T-helper 17 cell (primary cell): ENCODE measurements around the gene AQP1. TPM values are rescaled to one million over a fixed set of nuclear protein-coding genes. Genes with fewer than 3 reads are reported as not detected.

Source experiments
- ATAC-seq: fragments of 150-1000 bp; cut with Tn5 transposase; 2 replicates; pipeline ENCODE4 v1.10.0; 2021; ENCODE audit warnings: mild to moderate bottlenecking, moderate library complexity
- DNase-seq, 3 donors: peaks; one replicate each; pipeline versions ENCODE4 v3.0.0 to v3.0.0-alpha.2; 2020 to 2021
- H3K9me3 ChIP-seq: one replicate; pipeline ENCODE4 v1.7.0; 2013; ENCODE audit warnings: low read length, mild to moderate bottlenecking; ENCODE audit not compliant: control insufficient read depth, poor library complexity, severe bottlenecking
- H3K27ac Mint-ChIP-seq: one replicate; pipeline ENCODE4 v1.8.0; 2022; ENCODE audit warnings: mild to moderate bottlenecking, moderate library complexity, mixed read lengths
- H3K27me3 Mint-ChIP-seq: one replicate; pipeline ENCODE4 v1.8.0; 2022; ENCODE audit warnings: mixed read lengths
- H3K36me3 Mint-ChIP-seq: one replicate; pipeline ENCODE4 v1.8.0; 2022; ENCODE audit warnings: low read depth, mixed read lengths
- H3K4me1 Mint-ChIP-seq: one replicate; pipeline ENCODE4 v1.8.0; 2022; ENCODE audit warnings: mild to moderate bottlenecking, mixed read lengths
- H3K4me3 Mint-ChIP-seq: one replicate; pipeline ENCODE4 v1.8.0; 2022; ENCODE audit warnings: mild to moderate bottlenecking, moderate library complexity, mixed read lengths
- total RNA-seq, 4 donors: library from RNA in 2 of 4; stranded (reverse) in 2 of 4; gene quantifications; one replicate each; pipeline ENCODE4 v1.2.3 and lab custom pipeline; 2022 to 2026

The AQP1 gene
- total RNA-seq, 2 donors from 2014 or later, result 0.35 to 0.83 TPM

DNA sequence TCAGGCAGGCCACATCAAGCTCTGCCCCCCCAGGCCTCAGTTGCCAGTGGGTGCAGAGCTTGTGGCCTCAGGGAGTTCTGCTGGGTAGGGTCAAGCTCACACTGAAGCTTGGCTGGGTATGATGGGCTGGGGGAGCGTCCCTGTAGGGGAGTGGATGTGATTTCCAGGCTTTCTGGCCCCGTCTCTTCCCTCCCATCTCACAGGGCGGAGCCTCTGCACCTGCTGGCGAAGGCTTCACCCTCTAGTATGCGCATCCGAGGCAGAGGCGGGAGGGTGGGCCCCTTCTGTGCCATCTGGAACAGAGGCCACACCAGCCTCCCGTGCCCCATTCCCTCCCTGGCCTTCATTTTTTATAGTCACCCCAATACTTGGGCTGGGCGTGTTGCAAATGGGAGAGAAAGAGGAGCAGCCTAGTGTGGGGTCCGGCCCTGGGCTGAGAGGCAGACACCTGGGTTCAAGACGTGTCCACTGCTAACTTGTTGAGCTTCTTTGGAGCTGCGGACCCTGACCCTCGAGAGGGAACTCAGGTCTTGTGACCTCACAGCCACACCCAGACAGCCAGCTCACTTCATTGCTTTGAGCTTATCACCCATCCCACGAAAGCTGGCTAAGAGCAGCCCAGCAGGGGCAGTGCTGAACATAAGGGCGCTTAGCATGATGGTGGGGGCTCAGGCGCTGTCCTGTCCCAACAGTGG lies 2.3 kb downstream of the AQP1 start:
- H3K4me1 Mint-ChIP-seq, result peaks cover 6% of the 10 kb centered on the region
- ATAC-seq (no peak), DNase-seq (no peak)
- H3K4me3 Mint-ChIP-seq, result no peak overlapping the region
- H3K27me3 Mint-ChIP-seq, result peaks cover 21% of the 10 kb centered on the region
- H3K27ac Mint-ChIP-seq, result no peak overlapping the region
- peaks cover 3% of the 10 kb centered on the region for H3K36me3 Mint-ChIP-seq
- no peaks in the 10 kb centered on the region for H3K9me3 ChIP-seq

DNA sequence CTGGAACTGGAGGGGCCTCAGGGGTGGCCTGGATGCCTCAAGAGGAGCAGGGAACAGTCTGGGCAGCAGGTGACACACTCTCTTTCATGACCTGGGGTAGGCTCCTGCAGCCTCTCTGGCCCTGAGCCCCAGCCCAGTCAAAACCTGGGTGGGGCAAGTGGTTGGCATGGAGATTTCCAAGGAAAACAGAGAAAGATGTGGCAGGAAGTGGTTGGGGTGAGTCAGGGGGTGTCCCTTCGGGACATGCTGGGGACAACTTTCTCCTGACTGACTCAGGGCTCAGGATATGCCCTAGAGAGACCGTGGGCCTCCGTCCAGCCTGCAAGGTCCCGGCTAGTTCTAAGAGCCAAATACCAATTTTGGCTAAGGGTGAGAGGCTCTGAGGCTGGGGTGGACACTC lies 2.9 kb downstream of the AQP1 start:
- no peak overlapping the region for H3K27ac Mint-ChIP-seq
- peaks cover 6% of the 10 kb centered on the region for H3K4me1 Mint-ChIP-seq
- ATAC-seq, result no peak
- no peaks in the 10 kb centered on the region for H3K9me3 ChIP-seq
- no peak overlapping the region for H3K4me3 Mint-ChIP-seq
- DNase-seq, result no peak
- H3K36me3 Mint-ChIP-seq, result peaks cover 3% of the 10 kb centered on the region
- H3K27me3 Mint-ChIP-seq, result peaks cover 21% of the 10 kb centered on the region

DNA sequence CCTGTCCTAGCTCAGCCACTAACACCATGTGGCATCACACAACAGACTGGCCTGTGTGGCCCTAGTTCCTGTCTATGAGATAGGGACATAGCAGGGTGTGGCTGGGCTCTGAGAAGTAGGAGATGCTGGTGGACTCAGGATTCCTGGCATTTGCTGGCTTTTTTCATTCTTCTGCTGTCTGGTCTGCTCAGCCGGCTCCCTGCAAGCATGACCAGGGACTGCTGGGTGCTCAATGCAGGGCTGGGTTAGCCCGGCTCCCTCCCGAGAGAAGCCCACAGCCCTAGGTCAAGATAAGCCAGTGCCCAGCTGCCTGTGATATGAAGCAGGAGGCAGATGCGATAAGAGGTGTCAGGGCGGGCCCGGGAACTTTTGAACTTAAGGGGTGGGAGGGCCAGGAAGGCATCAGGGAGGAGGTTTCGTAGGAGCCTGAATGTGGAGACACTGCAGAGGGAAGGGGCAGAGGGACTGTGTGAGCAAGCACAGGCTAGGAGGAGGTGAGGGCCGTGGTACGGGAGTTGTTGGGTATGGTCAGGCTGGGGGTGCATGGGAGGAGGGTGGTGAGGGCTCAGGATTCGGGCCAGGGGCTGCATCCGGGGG lies 3.5 kb downstream of the AQP1 start:
- H3K4me3 Mint-ChIP-seq, result no peak overlapping the region
- H3K27me3 Mint-ChIP-seq, result peaks cover 21% of the 10 kb centered on the region
- no peak overlapping the region for H3K27ac Mint-ChIP-seq
- ATAC-seq (no peak), DNase-seq (no peak)
- H3K36me3 Mint-ChIP-seq, result peaks cover 3% of the 10 kb centered on the region
- peaks cover 6% of the 10 kb centered on the region for H3K4me1 Mint-ChIP-seq
- no peaks in the 10 kb centered on the region for H3K9me3 ChIP-seq

DNA sequence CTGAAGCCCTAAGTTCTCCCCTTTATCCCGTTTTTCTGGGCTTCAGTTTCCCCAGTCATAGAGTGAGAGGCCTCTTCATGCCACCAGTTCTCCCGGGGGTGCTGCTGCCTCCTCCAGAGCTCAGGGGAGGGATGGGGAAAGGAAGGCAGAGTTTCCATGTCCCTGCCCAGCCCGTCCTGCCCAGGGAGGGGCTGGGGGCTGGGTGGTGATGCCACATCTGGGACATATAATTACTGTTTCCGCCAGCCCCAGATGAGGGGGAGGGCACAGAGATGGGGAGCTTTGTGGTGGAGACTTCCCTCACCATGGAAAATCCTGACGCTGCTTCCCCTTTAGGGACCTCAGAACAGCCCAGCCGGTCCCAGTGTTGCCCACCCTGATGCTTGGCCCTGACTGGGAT lies 4.1 kb downstream of the AQP1 start:
- H3K27me3 Mint-ChIP-seq, result peaks cover 17% of the 10 kb centered on the region
- H3K36me3 Mint-ChIP-seq, result peaks cover under 1% of the 10 kb centered on the region
- DNase-seq (no peak), ATAC-seq (no peak)
- no peaks in the 10 kb centered on the region for H3K9me3 ChIP-seq
- no peak overlapping the region for H3K27ac Mint-ChIP-seq
- H3K4me3 Mint-ChIP-seq, result no peak overlapping the region
- peaks cover 3% of the 10 kb centered on the region for H3K4me1 Mint-ChIP-seq

DNA sequence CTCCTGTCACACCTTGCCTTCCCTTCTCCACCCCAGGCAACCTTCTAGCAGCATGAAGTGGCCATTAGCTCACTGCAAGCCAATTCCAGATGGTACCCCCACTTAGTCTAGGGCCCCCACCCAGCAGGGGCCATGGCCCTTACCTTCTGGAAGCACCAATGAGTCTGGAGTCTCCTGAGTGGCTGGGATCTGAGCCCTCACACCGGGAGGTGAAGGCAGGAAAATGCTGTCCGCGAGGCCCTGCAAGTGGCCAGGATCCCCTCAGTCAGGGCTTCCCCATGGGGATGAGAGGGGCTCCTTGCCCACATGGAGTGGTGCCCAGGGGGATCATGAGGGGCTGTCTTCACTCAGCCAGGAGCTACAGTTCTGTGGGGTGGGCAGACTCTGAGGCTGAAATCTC lies 4.6 kb downstream of the AQP1 start:
- H3K9me3 ChIP-seq, result no peaks in the 10 kb centered on the region
- Mint-ChIP-seq H3K4me3 (no peak overlapping the region), H3K4me1 (peaks cover 3% of the 10 kb centered on the region), H3K36me3 (no peaks in the 10 kb centered on the region), H3K27ac (no peak overlapping the region), H3K27me3 (peaks cover 12% of the 10 kb centered on the region)
- DNase-seq, result no peak
- ATAC-seq, result no peak

DNA sequence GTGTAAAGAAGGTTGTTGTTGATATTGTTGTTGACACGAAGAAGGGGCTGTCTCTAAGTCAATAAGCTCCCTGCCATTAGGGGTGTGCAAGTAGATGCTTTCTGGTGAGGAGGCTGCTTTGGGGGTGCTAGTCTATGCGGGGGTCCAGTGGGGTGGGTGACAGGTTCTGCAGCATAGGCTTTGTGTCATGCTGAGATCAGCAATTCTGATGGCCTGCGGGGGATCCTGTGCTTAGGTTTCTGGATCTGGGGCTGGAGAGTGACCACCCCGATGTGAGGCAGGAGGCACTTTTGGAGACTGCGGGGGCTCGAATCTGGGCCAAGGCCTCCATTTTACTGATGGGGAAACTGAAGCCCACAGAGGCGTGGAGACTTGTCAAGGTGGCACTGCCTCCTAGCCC lies 5.1 kb downstream of the AQP1 start:
- H3K36me3 Mint-ChIP-seq, result no peaks in the 10 kb centered on the region
- no peak overlapping the region for H3K27ac Mint-ChIP-seq
- no peak for ATAC-seq
- H3K4me3 Mint-ChIP-seq, result no peak overlapping the region
- no peaks in the 10 kb centered on the region for H3K9me3 ChIP-seq
- peaks cover 12% of the 10 kb centered on the region for H3K27me3 Mint-ChIP-seq
- H3K4me1 Mint-ChIP-seq, result peaks cover 3% of the 10 kb centered on the region
- no peak for DNase-seq

DNA sequence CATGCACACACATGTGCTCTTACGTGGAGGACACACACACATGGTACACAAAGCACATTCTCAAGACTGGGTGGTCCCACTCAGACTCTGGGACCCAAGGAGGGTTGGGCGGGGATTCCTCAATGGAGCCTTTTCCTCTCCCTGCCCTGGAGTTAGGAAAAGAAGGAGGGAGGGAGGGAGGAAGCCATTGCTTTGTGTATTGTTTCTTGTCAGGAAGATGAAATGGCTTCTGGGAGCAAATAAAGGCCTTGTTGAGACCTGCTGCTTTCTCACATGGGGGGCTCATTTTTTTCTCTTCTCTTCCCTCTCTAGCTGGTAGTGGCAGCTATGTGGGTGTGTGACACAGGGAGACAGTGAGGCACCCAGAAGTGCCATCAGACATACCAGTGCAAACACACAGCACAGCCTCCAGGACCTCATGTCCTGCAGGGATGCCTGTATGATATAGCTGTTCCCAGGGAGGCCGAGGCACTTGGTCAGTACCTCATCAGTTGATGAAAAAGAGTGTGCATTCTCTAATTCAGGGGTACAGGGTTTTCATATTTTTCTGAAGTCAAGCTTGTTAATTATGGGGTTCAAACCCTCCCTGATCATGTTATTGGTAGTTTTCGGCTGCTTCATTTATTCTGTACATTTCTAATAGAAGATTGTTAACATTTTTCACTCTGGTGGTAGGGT lies 5.7 kb downstream of the AQP1 start:
- DNase-seq, result no peak
- Mint-ChIP-seq H3K27me3 (peaks cover 12% of the 10 kb centered on the region), H3K4me1 (peaks cover 3% of the 10 kb centered on the region), H3K27ac (no peak overlapping the region), H3K36me3 (no peaks in the 10 kb centered on the region), H3K4me3 (no peak overlapping the region)
- H3K9me3 ChIP-seq, result no peaks in the 10 kb centered on the region
- no peak for ATAC-seq

DNA sequence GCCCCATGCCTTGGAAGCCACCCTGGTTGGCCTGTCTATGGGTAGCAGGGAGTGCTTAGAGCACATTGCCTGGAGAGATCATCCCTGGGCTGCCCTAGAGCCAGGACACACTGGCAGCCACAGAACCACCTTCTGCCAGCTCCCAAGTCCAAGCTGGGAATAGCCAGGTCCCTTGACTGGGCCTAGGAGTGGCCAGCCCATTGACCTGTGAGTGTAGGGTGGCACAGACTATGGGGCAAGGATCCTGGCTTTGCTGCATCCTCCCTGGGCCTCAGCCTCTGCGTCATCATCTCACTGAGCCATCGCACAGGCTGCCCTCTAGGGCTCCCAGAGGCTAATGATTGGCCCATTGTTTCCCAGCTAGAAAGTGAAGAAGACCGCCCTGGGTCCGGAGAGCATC lies 7.0 kb downstream of the AQP1 start:
- no peak for ATAC-seq
- no peak for DNase-seq
- Mint-ChIP-seq H3K4me1 (peaks cover 3% of the 10 kb centered on the region), H3K27ac (no peak overlapping the region), H3K27me3 (peaks cover 4% of the 10 kb centered on the region), H3K36me3 (no peaks in the 10 kb centered on the region), H3K4me3 (no peak overlapping the region)
- H3K9me3 ChIP-seq, result no peaks in the 10 kb centered on the region

DNA sequence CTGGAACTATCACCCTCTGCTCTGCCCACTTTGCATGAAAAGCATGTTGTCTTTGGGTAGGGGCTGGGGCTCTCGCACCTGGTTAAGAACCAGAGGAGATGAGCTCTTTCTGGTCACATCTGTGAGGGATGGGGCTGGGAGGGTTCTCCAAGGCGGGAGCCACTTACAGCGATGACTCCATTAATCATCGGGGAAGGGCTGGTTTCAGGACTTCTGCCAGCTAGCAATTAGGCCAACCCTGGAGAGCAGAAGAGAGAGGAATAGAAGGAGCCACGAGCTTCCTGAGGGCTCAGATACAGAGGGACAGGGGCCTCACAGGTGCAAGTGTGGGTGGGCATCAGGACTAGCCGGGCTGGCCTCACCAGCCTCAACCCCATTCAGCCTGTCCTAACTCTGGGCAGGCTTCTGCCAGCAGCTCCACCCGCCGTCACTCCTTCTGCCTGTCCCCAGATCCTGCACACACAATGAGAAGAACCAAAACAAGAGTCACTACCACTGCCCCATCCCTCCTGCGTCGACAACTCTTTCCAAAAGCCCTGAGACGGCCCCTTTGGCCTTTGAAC lies 8.4 kb downstream of the AQP1 start:
- peak in 1 of 3 donors; percentile 1 for DNase-seq
- ATAC-seq, result no peak
- no peaks in the 10 kb centered on the region for H3K9me3 ChIP-seq
- Mint-ChIP-seq H3K4me1 (no peaks in the 10 kb centered on the region), H3K27ac (no peak overlapping the region), H3K36me3 (no peaks in the 10 kb centered on the region), H3K4me3 (no peak overlapping the region), H3K27me3 (no peaks in the 10 kb centered on the region)

DNA sequence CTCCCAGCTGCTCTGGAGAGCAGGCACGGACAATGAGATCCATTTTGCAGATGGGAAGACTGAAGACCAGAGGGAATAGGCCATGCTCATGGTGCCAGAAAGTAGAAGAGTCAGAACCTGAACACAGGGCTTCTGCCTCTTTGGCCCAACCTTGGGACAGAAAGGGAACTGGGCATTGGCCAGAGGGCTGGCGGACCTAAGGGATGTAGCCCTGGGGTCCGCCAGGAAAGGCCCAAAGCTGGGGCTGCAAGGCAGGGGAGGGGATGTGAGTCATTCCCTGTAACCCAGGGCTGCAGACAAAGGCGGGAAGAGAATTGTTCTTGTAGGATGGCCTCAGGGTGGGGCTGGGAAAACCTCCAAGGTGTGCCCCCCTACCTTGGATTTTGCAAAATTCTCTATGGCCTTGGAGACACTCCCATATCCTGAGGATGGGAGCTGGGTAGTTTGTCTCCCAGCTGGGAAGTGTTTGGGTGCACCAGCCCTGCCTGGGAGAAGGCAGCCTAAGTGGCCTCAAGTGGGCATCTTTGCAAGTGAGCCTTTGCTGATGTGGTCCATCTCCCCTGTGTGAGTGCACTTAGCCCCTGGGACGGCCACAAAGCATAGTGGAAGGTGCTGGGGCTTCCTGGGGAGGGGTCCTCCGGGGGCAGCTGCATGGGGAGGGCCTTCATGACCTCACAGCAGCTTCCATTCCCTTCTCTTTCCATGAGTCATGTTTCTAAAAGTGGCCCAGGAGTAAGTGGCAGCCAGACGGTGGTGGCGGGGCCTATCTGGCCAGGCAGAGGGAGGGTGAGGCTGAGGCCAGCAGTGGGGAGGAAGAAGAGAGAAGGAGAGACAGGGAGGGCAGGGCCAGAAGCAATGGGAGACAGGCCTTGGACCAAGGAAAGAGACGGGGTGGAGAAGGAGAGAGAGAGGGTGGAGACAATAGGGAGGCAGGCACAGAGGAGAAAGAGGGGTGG lies 9.2 kb downstream of the AQP1 start:
- Mint-ChIP-seq H3K4me1 (no peaks in the 10 kb centered on the region), H3K4me3 (no peak overlapping the region), H3K27me3 (no peaks in the 10 kb centered on the region), H3K27ac (no peak overlapping the region), H3K36me3 (no peaks in the 10 kb centered on the region)
- H3K9me3 ChIP-seq, result no peaks in the 10 kb centered on the region
- ATAC-seq (no peak), DNase-seq (peak in 2 of 3 donors; percentile 3 to 7)

DNA sequence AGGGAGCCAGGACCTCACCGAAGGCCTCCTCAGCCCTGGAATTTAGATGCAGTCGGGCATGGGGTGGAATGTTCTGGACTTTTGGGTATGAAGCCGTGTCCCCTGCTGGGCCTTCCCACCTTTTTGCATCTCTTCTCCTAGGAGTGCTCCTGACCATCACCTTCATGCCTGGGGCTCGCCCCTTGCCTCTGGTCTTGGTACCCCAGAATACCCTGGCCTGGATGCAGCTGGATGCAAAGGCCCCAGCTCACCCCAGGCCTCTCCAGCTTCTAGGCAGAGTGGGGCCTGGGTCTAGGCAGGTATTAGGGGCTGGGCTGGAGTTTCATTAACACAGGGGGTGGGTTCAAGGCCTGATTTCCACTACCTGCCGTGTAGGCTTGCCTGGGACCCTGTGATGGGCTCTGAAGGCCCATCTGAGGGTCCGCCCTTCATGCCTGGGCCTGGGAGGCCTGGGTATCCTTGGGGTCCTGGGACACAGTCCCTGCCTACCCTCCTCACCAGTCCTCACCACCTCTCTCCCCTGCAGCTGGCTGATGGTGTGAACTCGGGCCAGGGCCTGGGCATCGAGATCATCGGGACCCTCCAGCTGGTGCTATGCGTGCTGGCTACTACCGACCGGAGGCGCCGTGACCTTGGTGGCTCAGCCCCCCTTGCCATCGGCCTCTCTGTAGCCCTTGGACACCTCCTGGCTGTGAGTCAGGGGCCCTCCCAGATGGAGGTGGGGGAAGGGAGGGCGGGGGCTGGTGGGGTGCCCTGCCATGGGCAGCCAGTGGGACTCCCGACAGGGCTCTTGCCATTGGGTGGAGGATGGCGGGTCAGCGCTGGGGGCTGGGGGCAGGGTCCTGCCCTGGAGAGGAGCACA lies 10.1 kb downstream of the AQP1 start:
- H3K27ac Mint-ChIP-seq, result no peak overlapping the region
- DNase-seq (peak in 2 of 3 donors; percentile 3 to 6), ATAC-seq (no peak)
- no peaks in the 10 kb centered on the region for H3K9me3 ChIP-seq
- H3K4me3 Mint-ChIP-seq, result no peak overlapping the region
- no peaks in the 10 kb centered on the region for H3K4me1 Mint-ChIP-seq
- no peaks in the 10 kb centered on the region for H3K36me3 Mint-ChIP-seq
- no peaks in the 10 kb centered on the region for H3K27me3 Mint-ChIP-seq

DNA sequence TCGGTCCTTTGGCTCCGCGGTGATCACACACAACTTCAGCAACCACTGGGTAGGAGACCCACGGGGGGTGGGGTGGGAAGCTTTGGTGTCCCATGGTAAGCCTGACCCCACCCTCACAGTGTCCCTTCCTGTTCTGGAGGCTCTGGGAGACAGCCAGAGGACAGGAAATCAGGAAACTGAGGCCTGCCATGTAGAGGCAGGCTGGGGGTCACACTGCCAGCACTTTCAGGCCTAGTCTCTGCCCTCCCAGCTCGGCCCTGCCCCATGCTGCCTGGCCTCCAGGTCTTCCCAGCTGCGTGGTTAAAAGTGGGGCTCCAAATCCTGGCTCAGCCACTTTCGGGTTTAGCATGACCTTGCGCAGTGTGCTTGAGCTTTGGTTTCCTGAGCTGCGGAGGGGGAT lies 10.9 kb downstream of the AQP1 start:
- Mint-ChIP-seq H3K27ac (no peak overlapping the region), H3K27me3 (no peaks in the 10 kb centered on the region), H3K4me1 (no peaks in the 10 kb centered on the region), H3K4me3 (no peak overlapping the region), H3K36me3 (no peaks in the 10 kb centered on the region)
- ATAC-seq, result no peak
- no peak for DNase-seq
- H3K9me3 ChIP-seq, result no peaks in the 10 kb centered on the region
